GM21526 (cell line): ENCODE data around the gene LIN28A.

Source experiments
- ATAC-seq: cut with Tn5 transposase; IDR thresholded peaks from one replicate; pipeline ENCODE4 v1.9.1; 2021; ENCODE audit warnings: moderate library complexity; ENCODE audit not compliant: unreplicated experiment, low FRiP score

Gene LIN28A

GRCh38 chr1:26431979-26432695 is 21.5 kb downstream of the LIN28A start, which contains the start of gene DHDDS:
Gene DHDDS (plus strand): TSS chr1:26432321. CDS start chr1:26432946, 625 bp downstream.
- ATAC-seq = peak; percentile 89

GRCh38 chr1:26432793-26433192 is 22.2 kb downstream of the LIN28A start:
- ATAC-seq = no peak

DNA sequence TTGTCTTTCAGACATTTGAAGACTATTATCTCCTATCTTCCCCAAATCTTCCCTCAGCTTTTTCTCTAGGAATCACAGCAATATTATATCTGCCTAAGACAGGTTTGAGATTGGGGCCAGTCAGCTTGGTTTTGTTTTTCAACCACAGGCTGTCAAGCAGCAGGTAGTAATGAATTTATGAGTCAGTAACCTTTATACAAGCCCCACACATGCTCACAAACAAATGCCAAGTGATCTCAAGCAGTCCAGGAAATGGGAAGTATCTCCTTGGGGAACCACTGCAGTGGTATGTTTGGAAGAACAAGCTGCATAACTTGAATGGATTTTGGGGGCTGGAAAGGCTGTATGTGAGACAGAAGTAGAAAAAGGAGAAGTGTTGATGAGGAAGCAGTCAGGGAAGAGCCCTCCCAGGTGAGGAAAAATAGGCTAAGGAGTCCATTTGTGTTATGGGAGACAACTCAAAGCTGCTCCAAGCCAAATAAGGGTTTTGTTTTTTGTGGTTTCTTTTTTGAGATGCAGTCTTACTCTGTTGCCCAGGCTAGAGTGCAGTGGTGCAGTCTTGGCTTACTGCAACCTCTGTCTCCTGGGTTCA is 23.6 kb downstream of the LIN28A start:
- no peak for ATAC-seq

GRCh38 chr1:26438041-26438440 is 27.4 kb downstream of the LIN28A start:
- no peak for ATAC-seq

DNA sequence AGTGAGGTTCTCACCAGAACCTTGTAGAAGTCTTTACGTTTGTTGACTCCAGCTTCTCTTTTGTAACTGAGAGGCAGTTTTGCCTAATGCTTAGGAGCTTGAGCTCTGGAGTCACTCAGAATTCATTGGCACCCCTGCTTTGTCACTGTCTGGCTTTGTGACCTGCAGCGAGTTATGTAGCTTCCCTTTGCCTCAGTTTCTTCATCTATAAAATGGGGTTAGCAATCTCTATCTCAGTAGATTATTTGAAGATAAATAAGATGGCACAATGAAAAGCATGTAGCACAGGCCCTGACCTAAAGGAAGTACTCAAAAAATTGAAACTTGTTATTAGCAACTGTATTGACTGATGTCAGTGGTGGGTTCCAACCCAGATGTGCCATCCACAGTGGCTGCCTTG is 29.6 kb downstream of the LIN28A start:
- ATAC-seq = no peak

- no peak for ATAC-seq
Measured at GRCh38 chr1:26449868-26450267, 39.3 kb downstream of the LIN28A start.

- no peak for ATAC-seq
Measured at GRCh38 chr1:26450908-26451307, 40.3 kb downstream of the LIN28A start.

- ATAC-seq = no peak
Measured at GRCh38 chr1:26452459-26453183, 42.0 kb downstream of the LIN28A start.

GRCh38 chr1:26459148-26459547 is 48.5 kb downstream of the LIN28A start:
- ATAC-seq = no peak

DNA sequence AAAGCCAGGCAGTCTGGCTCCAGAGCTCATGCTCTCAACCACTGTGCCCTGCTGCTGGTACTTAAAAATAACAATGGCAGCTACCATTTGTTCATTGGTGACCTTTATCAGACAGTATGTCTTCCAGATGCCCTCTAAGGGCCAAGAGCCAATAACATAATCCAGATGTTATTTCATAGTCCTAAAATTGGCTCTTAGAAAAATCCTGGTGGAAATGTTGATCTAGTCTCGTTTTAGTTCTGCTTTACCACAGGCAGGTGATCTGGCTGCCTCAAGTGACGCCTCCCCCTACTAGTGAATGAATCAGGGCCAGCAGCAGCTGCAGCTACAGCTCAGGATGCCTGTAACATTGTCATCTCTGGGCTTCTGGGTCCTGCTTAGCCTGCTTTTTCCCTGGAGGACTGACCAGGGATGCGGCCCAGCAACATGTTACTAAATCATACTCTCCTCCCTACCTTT is 49.0 kb downstream of the LIN28A start:
- ATAC-seq = no peak

DNA sequence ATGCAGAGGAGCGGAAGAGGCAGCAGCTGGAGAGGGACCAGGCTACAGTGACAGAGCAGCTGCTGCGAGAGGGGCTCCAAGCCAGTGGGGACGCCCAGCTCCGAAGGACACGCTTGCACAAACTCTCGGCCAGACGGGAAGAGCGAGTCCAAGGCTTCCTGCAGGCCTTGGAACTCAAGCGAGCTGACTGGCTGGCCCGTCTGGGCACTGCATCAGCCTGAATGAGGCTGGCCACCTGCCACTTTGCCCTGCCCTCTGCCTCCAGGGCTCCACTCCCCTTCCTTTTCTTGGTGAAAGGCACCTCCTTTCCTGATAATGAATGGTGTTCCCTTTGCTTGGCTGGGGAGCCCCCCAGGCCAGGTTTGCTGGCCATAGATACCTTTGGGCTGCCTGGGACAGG is 58.3 kb downstream of the LIN28A start:
- ATAC-seq = no peak

GRCh38 chr1:26469558-26469957 is 58.9 kb downstream of the LIN28A start:
- ATAC-seq = no peak

- no peak for ATAC-seq
Measured at GRCh38 chr1:26470878-26471497, 60.4 kb downstream of the LIN28A start.

DNA sequence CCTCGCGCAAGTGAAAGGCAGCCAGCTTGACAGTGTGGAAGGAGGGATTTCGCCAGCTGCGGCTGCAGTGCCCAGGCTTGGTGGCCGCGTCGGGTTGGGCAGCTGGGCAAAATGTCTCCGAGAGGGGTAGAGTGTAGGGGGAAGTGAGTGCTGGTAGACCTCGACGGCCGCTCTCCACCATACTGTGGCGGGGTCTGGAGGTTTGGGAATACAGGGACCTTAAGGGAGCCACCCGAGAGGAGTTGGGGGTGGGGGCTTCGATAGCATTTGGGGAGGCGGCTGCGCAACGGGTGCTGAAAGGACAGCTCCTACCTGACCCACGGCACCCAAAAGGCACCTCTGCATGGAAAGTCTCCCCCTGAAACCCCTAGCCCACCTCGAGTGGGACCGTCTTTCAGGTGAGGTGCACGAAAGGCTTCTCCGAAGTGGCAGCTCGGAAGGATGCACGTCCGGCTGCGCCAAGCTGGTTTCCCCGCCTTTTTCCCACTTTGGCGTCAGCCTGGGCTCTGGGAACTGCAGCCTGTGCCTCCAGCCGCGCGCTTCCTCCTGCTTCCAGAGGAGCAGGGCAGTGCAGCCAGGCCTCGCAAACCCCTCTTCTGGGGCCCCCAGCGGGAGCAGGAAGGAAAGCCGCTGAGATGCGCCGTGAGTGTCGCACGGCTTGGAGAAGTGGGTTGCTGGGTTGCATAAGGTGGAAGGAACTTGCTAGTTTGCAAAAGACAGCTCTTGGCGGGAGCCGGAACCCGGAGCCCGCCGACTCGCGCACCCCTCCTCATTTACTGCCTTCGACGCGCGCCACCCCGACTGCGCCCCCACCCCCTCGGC is 61.1 kb downstream of the LIN28A start:
- ATAC-seq = peak; percentile 4

- peak; percentile 54 for ATAC-seq
Measured at GRCh38 chr1:26472320-26472900, 61.8 kb downstream of the LIN28A start, which contains the start of gene HMGN2. Gene HMGN2 (plus strand): TSS chr1:26472440. CDS start chr1:26472613, 173 bp downstream.

GRCh38 chr1:26472901-26473845 is 62.6 kb downstream of the LIN28A start:
- ATAC-seq = peak; percentile 62

DNA sequence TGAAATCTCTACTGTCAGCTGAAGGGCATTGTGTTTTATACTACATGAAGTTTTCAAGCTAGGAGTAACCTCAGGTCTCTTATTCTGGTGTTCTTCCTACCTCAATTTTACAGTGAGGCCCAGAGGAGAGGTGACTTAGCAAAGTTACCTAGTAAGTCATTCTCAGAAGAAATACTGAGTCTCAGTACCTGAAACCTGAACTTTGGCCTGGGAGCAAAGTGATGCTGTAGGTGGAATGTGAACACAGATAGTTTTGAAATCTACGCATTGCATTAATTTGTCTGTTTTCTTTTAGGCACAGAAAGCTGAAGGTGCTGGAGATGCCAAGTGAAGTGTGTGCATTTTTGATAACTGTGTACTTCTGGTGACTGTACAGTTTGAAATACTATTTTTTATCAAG is 64.2 kb downstream of the LIN28A start:
- ATAC-seq = no peak

- ATAC-seq = no peak
Measured at GRCh38 chr1:26475989-26476388, 65.4 kb downstream of the LIN28A start.

DNA sequence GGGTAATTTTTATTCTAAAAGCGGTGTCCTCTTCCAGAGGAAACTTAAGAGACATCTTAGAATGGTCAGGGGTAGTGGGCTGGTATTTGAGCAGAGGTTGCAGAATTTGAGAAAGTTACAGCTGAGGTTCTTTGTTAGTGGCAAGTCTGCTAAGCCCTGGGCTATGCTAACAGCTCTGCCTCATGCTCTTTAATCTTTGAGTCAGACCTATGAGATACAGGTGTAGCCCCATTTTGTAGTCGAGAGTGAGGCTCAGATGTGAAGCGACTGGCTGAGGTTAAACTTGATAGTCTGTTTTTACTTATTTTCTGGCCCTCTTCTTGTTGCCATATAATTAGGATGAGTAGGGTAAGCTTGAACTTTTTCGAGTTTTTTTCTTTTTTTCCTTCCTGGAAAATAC is 66.3 kb downstream of the LIN28A start:
- no peak for ATAC-seq
